ENCODE results near the gene FAM111B.

Gene FAM111B

DNA sequence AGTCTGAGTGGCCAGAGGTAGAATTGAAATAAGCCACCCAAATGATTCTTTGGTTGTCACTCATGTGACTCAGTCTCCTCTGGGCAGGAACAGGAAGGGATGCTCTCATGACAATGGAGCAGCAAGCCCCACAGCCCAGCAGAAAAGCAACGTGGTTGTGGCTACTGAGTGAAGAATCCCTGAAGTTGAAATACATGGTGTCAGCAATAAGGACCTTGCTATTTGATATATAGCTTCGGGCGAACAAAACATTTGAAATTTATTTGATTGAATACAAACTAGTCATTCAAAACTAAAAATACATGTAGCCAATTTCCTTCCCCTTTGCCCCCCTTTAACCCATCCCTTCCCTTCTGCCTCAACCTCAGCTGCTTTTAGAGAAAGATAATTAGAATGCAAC lies 50.4 kb downstream of the FAM111B start:
- DNase-seq = no peak

DNA sequence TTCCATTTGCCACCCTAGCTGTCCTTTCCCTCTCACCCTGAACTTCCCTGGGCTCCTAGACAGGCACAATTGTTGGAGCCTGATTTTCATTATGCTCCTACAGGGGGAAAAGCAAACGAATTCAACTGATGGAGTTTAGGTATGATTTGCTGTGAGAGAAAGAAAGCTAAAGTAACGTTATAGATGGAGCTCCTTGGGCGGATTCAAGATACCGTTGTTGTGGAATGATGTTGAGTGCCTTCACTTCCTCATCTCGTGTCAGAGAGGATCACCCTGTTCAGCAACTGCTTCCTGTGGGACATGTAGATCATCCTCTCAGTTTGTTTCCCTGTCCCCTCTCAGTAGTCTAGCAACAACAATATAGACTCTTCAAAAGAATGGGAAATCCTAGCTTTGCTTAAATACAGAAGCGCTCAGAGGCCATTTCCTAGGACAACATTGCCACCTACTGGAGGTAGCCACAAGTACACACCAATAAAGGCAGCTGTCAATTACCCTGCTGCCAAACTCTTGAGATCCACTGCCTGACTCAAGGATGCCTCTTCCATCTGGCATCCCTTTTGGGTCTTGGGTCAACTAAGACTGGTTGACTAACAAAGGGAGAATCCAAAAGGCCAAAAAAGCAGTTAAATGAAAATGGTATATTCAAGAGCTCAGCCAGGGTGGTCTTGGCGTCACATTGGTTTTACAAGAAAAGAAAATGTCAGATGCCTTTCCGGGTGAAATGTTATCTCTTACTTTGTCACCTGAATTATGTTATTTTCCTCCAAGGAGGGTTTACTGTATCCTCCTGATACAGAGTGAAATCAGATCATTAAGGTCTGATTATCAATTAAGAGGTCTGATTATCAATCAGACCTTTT lies 51.4 kb downstream of the FAM111B start:
- DNase-seq = peak; percentile 33

DNA sequence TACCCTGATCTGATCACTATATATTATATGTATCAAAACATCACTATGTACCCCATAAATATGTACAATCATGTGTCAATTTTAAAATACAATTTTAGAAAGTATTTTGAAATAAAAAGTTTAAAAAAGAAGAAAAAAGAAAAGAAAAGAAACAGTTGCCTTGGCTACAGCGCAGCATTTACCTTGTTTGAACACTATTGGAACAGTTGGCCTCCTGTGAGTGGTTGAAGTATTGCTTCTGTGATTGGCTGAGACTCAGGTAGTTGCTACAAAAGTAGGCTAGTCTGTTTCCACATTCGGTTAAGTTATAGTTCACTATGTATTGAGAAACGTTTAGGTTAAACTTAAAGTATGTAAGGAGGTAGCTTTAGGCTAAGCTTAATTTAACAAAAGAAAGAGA lies 57.0 kb downstream of the FAM111B start:
- DNase-seq = no peak

DNA sequence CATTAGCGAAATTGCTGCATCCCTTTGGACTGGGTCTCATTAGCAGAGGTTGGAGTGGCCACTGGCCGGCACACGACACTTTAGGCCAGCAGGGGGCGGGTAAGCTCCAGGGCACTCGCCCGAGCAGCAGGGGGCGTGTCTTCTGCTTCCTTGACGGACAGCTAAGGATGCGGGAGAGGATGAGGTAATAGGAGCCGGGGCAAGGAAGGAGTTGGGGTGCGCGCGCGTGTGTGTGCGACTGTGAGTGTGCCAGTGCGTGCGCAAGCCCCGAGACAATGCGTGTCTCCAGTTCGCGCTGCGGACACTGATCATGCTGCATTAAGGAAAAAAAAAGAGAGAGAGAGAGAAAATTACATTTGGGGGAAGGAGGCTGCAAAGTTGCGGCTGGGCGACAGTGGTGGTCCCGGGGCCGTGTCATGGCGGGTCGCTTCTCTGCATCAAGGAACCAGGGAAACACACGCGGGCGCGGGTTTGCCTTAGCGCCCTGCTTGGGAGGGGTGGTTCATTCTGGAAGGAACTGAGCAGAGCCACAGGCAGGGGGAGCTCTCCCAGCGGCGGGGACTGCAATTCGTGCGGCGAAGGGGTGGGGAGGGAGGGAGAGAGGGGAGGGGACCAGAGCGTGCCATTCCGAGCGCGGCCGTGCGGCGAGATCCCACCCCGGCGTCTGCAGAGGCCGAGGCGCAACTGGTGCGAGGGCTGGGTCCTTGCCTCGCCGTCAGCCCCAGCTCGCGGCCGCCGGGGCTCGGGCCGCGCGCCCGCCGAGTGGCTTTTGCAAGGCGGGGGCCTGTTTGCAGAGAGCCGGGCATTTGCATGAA lies 64.7 kb downstream of the FAM111B start, which contains the start of gene DTX4:
DTX4 (plus strand) TSS at position 625 of the 815 bp plus-strand sequence. CDS start 464 bp downstream, outside the sequence.
- peak; percentile 91 for DNase-seq

DNA sequence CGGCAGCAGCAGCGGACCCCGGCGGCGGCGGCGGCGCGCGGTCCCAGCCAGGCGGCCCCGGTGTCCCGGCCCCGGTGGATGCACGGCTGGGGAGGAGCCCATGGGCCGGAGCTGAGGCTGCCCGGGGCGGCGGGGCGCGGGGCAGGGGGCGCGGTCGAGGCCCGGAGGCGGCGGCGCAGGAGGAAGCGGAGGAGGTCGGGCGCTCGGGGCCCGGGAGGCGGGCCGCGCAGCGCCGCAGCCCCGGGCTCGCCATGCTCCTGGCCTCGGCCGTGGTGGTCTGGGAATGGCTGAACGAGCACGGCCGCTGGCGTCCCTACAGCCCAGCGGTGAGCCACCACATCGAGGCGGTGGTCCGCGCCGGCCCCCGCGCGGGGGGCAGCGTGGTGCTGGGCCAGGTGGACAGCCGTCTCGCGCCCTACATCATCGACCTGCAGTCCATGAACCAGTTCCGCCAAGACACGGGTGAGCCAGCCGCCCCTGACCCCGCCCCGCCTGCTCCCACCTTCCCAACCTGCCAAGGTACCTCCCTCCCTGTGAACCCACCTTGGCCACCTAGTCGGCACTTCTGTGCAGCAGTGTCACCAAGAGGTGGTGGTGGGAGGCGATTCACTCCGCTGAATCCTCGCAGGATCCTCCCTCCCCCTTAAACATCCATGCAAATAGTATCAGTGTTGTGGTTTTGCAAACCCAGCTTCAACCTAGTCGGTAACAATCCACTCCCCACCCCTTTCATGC lies 65.5 kb downstream of the FAM111B start:
- DNase-seq = peak; percentile 78

DNA sequence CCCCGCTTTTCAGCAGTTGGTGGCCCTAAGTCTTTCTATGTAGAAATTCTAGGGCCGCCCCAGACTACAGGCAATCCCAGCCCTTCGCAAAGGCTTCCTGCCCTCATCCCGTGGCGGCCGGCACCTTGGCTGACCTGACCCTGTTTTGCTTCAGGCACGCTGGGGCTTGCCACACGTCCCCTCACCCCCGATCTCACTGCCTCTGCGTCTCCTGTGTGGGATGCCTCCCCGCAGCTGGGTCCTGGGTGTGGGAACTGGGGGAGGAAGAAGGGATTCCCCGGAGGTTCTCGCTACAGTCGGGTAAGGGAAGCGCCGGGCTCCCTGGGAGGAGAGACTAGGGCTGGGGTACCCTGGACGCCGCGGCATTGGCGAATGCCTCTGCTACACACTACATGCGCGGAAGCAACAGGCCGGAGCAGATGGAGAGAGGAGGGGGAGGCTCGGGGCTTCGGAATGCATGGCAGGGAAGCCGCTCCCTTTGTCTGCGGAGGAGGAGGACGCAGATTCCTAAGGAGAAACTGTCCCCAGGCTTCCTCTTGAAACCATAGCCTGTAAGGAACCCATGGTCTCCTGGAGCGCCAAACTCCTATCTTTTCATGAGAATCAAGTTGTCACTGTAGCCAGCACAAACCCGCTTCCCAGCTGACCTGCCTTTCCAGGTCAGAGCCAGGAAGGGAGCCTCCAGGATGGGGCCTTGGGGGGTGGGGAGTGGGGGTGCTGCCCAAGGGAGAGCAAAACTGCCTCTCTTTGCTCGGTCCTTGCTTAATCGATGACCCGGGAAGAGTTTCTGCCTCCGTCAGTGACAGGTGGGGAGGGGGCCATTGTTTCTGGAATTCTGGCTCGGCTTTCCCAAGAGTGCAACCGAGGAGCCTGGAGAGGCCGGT lies 66.3 kb downstream of the FAM111B start:
- DNase-seq = peak; percentile 81

DNA sequence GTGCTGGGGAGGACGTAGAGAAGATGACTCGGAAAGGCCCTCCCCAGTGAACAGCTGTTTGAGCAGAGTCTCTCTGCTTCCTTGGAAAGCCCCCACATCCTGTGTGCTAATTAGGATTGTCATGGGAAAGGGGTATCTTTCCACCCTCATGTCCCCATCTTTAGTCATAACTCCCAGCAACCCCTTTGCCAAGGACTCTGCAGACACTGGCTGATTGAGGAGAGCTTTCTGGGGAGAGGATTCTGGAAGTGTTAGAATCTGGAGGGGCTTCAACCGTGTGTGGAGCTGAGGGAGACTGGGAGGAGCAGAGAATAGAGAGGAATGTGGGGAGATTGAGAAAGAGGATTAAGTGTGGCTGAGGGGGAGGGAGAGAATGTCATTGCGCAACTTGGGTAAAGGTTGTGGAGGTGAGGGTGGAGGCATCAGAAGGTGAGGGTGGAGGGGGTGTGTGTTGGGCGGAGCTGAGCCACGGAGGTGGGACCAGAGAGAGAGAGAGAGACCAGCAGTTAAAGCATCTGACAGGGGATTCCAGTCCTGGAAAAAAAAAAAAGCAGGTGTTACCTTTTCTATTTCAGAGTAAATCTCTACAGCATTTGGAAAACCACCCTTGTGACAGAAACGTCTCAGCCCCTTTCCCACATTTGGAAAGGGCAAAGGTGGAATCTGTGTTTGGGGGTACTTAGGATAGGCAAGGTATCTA lies 67.1 kb downstream of the FAM111B start:
- DNase-seq = peak; percentile 60

DNA sequence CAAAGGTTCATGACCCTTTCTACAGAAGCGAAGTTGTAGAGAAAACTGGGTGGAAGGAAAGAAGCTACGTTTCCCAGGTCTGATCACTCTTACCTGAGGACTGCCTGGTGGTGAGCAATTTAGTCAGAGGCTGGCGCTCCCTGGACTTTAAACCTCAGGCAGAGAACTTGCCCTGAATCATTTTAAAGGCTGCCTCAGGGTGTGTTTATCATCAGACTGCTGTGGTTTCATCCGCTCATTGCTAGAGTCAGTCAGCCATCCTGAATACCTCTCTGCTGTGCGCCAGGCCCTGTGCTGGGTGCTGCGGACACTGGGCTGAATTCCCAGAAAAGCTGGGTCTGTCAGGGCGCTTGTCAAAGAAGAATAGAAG lies 67.6 kb downstream of the FAM111B start:
- no peak for DNase-seq

DNA sequence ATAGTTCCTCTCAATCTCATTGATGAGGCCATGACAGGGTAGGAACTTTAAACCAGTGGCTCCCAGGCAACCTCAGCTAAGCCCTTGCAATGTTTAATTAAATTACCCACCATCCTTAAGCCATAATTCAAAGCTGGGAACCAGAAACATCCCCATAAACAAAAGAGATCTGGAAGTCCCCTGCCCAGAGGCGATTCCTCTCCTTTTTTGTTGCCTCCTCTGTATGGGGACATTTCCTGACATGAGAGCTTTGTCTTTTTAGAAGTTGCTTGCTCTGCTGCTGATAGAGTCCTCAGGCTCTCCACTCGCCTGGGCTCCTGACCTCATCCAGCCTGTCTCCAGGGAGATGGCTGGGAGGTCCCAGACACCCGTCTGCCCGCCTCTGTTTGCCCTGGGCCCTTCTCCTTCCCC lies 68.1 kb downstream of the FAM111B start:
- peak; percentile 15 for DNase-seq

DNA sequence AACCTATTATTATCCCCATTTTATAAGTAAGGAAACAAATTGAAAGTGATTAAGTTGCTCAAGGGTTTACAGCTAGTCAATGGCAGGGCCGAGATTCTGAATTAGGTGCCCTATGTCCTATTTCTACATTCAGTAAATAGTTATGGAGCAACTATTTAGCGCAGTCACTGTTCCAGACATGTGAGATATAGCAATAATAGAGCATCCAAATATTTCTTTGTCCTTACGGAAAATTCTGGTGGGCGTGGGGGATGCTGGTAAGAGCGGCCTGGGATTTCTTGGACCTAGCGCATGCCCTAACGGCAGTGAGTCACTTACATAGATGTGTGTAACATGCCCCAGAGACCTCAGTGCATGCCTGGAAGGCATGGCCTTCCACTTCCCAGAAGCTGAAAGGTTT lies 69.3 kb downstream of the FAM111B start:
- DNase-seq = no peak
